ENCODE results near the gene ITGA8. TPM values are rescaled to one million over a fixed set of nuclear protein-coding genes. Genes with fewer than 3 reads are reported as not detected.

ITGA8 gene
- total and polyA plus RNA-seq, 2 donors (not counting 1 experiment from before 2014, with no cell fraction given) = not detected

DNA sequence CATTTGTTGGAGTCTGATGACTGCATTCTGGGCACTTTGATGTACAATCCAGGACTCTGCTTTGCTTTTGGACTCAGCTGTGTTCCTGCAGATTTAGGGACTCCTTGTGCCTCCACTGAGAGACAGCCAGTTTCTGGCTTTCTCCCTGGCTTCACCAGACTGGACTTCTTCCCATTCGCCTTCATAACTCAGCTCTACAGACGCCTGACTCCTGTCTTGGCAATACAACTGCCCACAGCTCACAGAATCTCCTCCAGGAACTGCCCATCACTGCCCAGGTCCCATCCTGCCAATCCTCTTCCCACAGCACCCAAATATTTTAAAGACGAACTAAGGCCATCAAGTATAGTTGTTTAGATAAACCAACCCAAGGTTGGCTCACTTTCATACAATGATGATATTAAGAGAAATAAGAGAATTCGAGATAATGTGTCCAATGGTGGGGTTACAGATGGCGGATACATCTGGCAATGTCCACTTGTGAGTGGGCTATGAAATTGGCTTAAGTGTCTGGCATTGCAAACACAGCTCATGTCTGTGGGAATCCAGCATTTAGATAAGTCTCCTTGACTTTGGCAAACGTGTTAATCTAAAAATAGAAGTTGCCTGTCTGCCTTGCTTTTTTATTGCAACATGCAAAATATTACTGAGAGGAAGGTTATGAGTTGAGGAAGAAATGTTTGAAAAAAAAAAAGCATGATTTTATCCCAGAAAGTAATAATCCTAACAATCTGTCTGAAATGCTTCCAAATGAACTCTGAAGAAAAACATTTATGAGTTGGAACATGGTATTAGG, 95.1 kb downstream of the ITGA8 start:
- TF ChIP-seq EZH2 (IDR thresholded peaks at IDR 0.05; ENCODE audit: borderline replicate concordance, insufficient read depth, low read depth, low read length, poor library complexity, severe bottlenecking) = no peak
- TF ChIP-seq, protein P1, sequence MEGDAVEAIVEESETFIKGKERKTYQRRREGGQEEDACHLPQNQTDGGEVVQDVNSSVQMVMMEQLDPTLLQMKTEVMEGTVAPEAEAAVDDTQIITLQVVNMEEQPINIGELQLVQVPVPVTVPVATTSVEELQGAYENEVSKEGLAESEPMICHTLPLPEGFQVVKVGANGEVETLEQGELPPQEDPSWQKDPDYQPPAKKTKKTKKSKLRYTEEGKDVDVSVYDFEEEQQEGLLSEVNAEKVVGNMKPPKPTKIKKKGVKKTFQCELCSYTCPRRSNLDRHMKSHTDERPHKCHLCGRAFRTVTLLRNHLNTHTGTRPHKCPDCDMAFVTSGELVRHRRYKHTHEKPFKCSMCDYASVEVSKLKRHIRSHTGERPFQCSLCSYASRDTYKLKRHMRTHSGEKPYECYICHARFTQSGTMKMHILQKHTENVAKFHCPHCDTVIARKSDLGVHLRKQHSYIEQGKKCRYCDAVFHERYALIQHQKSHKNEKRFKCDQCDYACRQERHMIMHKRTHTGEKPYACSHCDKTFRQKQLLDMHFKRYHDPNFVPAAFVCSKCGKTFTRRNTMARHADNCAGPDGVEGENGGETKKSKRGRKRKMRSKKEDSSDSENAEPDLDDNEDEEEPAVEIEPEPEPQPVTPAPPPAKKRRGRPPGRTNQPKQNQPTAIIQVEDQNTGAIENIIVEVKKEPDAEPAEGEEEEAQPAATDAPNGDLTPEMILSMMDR (IDR thresholded peaks at IDR 0.05) = no peak
- no peak overlapping the region for H3K4me3 Mint-ChIP-seq
- POLR2A ChIA-PET = no interaction called here

DNA sequence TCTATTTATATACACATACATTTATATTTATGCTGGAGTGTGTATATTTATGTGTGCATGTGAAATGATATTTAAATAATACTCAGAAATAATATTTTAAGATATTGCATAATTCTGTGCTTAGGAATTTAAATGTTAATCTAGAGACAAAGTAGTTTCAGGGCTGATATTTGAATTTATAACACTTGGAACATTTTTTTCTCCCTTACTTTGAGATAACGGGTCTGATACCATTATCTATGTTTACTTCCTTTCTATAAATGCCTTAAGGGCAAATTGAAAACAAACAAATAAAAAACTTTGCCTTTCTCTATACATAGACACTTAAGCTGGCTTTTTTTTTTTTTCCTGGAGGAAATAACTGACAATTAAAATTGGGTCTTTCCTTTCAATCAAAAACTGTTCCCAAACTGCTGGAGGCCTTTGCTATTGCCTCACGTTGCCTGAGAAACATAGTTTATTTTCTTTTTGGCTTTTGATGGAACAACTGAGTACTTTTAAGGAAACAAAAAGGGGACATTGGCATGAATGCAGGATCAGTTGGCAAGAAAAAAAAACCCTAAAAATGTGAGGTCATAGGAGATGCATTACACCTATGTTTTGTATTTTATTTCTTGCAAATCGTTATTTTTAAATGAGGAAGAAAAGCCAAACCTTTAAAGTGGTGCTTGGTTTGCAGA, 98.7 kb downstream of the ITGA8 start:
- H3K79me2 ChIP-seq (ENCODE audit: control insufficient read depth, insufficient read depth, low read length) = no peaks in the 10 kb centered on the region
- H3K9ac ChIP-seq (ENCODE audit: low read length) = no peak overlapping the region
- H3K27ac Mint-ChIP-seq = no peak overlapping the region
- no peak for TF ChIP-seq EZH2 (IDR thresholded peaks at IDR 0.05; ENCODE audit: borderline replicate concordance, insufficient read depth, low read depth, low read length, poor library complexity, severe bottlenecking)
- TF ChIP-seq, protein P1 (IDR thresholded peaks at IDR 0.05) = no peak
- intact Hi-C loops (cut with micrococcal nuclease) = no loop called here
- H3K27me3 ChIP-seq (replicated peaks in 1 of 4; ENCODE audit: control extremely low read depth in 1 of 4, control insufficient read depth in 3 of 4, insufficient read depth in 4 of 4, low read length in 3 of 4) = no peaks in the 10 kb centered on the region
- no peaks in the 10 kb centered on the region for H3K9me3 Mint-ChIP-seq (ENCODE audit: insufficient read depth)
- no peaks in the 10 kb centered on the region for H3K36me3 ChIP-seq (replicated peaks in 1 of 2; ENCODE audit: control extremely low read depth in 1 of 2, control insufficient read depth in 1 of 2, extremely low read depth in 1 of 2, insufficient read depth in 2 of 2, low read length in 1 of 2)
- no peak overlapping the region for H3K27ac ChIP-seq (ENCODE audit: low read length in 2 of 2)
- DNase-seq = no peak
- H3K4me2 ChIP-seq (replicated peaks; ENCODE audit: low read depth, low read length, poor library complexity, severe bottlenecking) = no peak overlapping the region
- POLR2A ChIA-PET = no interaction called here
- H2AFZ ChIP-seq (ENCODE audit: insufficient read depth, low read depth, low read length, poor library complexity, severe bottlenecking) = no peak overlapping the region
- no peak overlapping the region for H3K4me3 Mint-ChIP-seq
- H3K4me3 ChIP-seq (ENCODE audit: control extremely low read depth in 1 of 5, extremely low read depth in 1 of 5, insufficient read depth in 1 of 5, low read depth in 2 of 5, low read length in 4 of 5) = no peak overlapping the region
- H4K20me1 ChIP-seq (ENCODE audit: control insufficient read depth, insufficient read depth, low read length, poor library complexity, severe bottlenecking) = no peaks in the 10 kb centered on the region
- CTCF ChIA-PET = interaction anchor here (0.6 kb wide), 1 partner anchor 108 kb away, joined by 4 read pairs; no protein-coding TSS in a partner anchor
- WGBS (ENCODE audit: insufficient coverage) = no CpG with 5 or more reads among the region's 3 CpGs
- no peaks in the 10 kb centered on the region for H3K9me3 ChIP-seq (ENCODE audit: control extremely low read depth in 1 of 3, control insufficient read depth in 2 of 3, insufficient read depth in 1 of 3, low read length in 2 of 3)
- ATAC-seq (ENCODE audit: low read depth) = no peak
- H3K27me3 Mint-ChIP-seq = no peaks in the 10 kb centered on the region
- H3K4me1 Mint-ChIP-seq = no peaks in the 10 kb centered on the region
- no peaks in the 10 kb centered on the region for H3K4me1 ChIP-seq (ENCODE audit: control insufficient read depth in 2 of 2, insufficient read depth in 2 of 2, low read length in 2 of 2)

More for the DNA sequence above, 95.1 kb downstream of the ITGA8 start:
- CTCF ChIA-PET = no interaction called here
- H2AFZ ChIP-seq (ENCODE audit: insufficient read depth, low read depth, low read length, poor library complexity, severe bottlenecking) = no peak overlapping the region
- no peaks in the 10 kb centered on the region for H3K4me1 ChIP-seq (ENCODE audit: control insufficient read depth in 2 of 2, insufficient read depth in 2 of 2, low read length in 2 of 2)
- no peak for DNase-seq
- H3K27me3 ChIP-seq (replicated peaks in 1 of 4; ENCODE audit: control extremely low read depth in 1 of 4, control insufficient read depth in 3 of 4, insufficient read depth in 4 of 4, low read length in 3 of 4) = no peaks in the 10 kb centered on the region
- H3K9me3 ChIP-seq (ENCODE audit: control extremely low read depth in 1 of 3, control insufficient read depth in 2 of 3, insufficient read depth in 1 of 3, low read length in 2 of 3) = no peaks in the 10 kb centered on the region
- H3K27ac ChIP-seq (ENCODE audit: low read length in 2 of 2) = no peak overlapping the region
- H3K27ac Mint-ChIP-seq = no peak overlapping the region
- no peak overlapping the region for H3K4me3 ChIP-seq (ENCODE audit: control extremely low read depth in 1 of 5, extremely low read depth in 1 of 5, insufficient read depth in 1 of 5, low read depth in 2 of 5, low read length in 4 of 5)
- H3K27me3 Mint-ChIP-seq = no peaks in the 10 kb centered on the region
- H3K9me3 Mint-ChIP-seq (ENCODE audit: insufficient read depth) = peaks cover 2% of the 10 kb centered on the region
- no peak overlapping the region for H3K4me2 ChIP-seq (replicated peaks; ENCODE audit: low read depth, low read length, poor library complexity, severe bottlenecking)
- H3K4me1 Mint-ChIP-seq = no peaks in the 10 kb centered on the region
- WGBS (ENCODE audit: insufficient coverage) = 70% methylated on average over 5 of the region's 6 CpGs
- intact Hi-C loops (cut with micrococcal nuclease) = no loop called here
- no peaks in the 10 kb centered on the region for H3K79me2 ChIP-seq (ENCODE audit: control insufficient read depth, insufficient read depth, low read length)
- no peak overlapping the region for H3K9ac ChIP-seq (ENCODE audit: low read length)
- no peak for ATAC-seq (ENCODE audit: low read depth)
- no peaks in the 10 kb centered on the region for H3K36me3 ChIP-seq (replicated peaks in 1 of 2; ENCODE audit: control extremely low read depth in 1 of 2, control insufficient read depth in 1 of 2, extremely low read depth in 1 of 2, insufficient read depth in 2 of 2, low read length in 1 of 2)
- H4K20me1 ChIP-seq (ENCODE audit: control insufficient read depth, insufficient read depth, low read length, poor library complexity, severe bottlenecking) = no peaks in the 10 kb centered on the region
